Fibroblast of lung (primary cell): ENCODE results near the gene GPR137.

Source experiments
- CTCF ChIP-seq, 2 donors: IDR thresholded peaks in 1 of 2; conservative IDR thresholded peaks in 1 of 2; 1 replicate in 1 of 2; 2 replicates in 1 of 2; pipeline ENCODE4 v1.5.1; 2011 to 2012; ENCODE audit warnings: low read length in 2 of 2, control low read depth in 1 of 2, inconsistent platforms in 1 of 2, low read depth in 1 of 2, mild to moderate bottlenecking in 1 of 2
- EZH2 ChIP-seq: IDR thresholded peaks from 2 replicates; pipeline ENCODE4 v1.5.1; 2012; ENCODE audit warnings: low read length, control low read depth, mild to moderate bottlenecking; ENCODE audit errors: missing control alignments

DNA sequence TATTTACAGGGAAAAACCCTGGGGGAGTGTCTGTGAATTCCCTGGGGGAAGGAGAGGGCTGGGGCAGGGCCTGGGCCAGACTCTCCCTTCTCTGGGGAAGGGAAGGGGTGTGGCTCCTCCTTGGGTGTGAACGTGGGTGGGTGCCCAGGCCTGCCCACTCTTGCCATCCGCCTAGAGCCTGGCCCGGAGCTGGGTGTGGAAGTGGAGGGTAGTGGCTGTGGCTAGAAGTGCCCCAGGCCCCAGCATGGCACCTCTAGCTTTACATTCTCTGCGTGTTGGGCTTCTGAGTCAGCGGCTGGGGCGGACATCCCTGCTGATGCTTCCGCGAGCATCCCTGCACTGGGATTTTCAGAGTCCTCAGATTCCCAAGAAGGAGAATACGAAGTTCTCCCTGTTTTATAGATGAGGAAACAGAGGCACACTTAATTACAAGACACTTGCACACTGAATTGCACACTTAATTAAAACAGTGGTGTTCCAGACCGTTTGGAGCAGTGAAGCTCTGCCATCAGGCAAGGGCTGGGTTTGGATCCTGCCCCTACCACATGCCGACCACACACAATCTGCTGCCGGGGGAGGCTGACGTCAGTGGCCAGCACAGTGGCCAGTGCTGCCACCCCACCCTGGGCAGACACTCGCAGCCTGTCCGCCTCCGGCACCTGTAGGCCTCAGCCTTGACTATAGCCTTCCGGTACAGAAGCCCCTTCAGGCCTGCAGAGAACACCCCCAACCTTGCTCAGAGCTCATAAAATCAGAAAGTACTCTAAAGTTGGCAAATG lies 8.8 kb upstream of the GPR137 start:
- no peak for TF ChIP-seq CTCF (conservative IDR thresholded peaks at IDR 0.05 in 1 of 2, IDR thresholded peaks at IDR 0.05 in 1 of 2; ENCODE audit: low read depth in 1 of 2, low read length in 2 of 2)
- no peak for TF ChIP-seq EZH2
